ENCODE results near the gene VWA3B. TPM values are rescaled to one million over a fixed set of nuclear protein-coding genes. Genes with fewer than 3 reads are reported as not detected.

Gene VWA3B
- not detected in 2 replicates for total RNA-seq

GRCh38 chr2:98086491-98087446, at the start of gene VWA3B:
TSS of gene VWA3B (plus strand) at chr2:98087167. CDS start at chr2:98093093, 5,926 bp downstream.
- ChIA-PET POLR2A (interaction anchor here (0.9 to 2.1 kb wide), 6 partner anchors 59 to 175 kb away, joined by 3 to 7 read pairs (median 4); no protein-coding TSS in a partner anchor), CTCF (interaction anchor here (0.6 to 2.0 kb wide), 4 partner anchors 19 to 1229 kb away, joined by 3 to 7 read pairs (median 3); partner anchors contain the start of gene ANKRD39)
- Mint-ChIP-seq H3K4me3 (peak within 1 kb of the TSS; percentile 89), H3K9me3 (no peaks in the 10 kb centered on the region), H3K27me3 (no peaks in the 10 kb centered on the region), H3K27ac (peak within 1 kb of the TSS; percentile 81), H3K4me1 (peaks cover 49% of the 10 kb centered on the region), H3K36me3 (ENCODE audit: low read depth) (no peaks in the 10 kb centered on the region)
- no peak for TF ChIP-seq CTCF (IDR thresholded peaks at IDR 0.05)
- intact Hi-C loops (cut with micrococcal nuclease), result loop anchor here (1.0 to 5.0 kb wide), 7 partner anchors 48 to 1056 kb away; partner anchors contain the start of gene C2orf15
- ATAC-seq (ENCODE audit: low read depth), result peak; percentile 93
- peak; percentile 83 for DNase-seq

GRCh38 chr2:98037206-98037605, 49.8 kb upstream of the VWA3B start:
- no peaks in the 10 kb centered on the region for H3K27me3 Mint-ChIP-seq
- CTCF ChIA-PET, result interaction anchor here (1.0 kb wide), 1 partner anchor 9 kb away, joined by 5 read pairs; no protein-coding TSS in a partner anchor

GRCh38 chr2:98037666-98038336, 49.2 kb upstream of the VWA3B start:
- Mint-ChIP-seq H3K36me3 (ENCODE audit: low read depth) (peaks cover 1% of the 10 kb centered on the region), H3K27ac (no peak overlapping the region), H3K27me3 (no peaks in the 10 kb centered on the region), H3K9me3 (peaks cover 2% of the 10 kb centered on the region), H3K4me3 (no peak overlapping the region), H3K4me1 (peaks cover 19% of the 10 kb centered on the region)
- TF ChIP-seq CTCF (IDR thresholded peaks at IDR 0.05), result no peak
- ATAC-seq (ENCODE audit: low read depth) (no peak), DNase-seq (no peak)
- intact Hi-C loops (cut with micrococcal nuclease), result no loop called here
- ChIA-PET CTCF (no interaction called here), POLR2A (interaction anchor here (0.5 to 0.6 kb wide), 2 partner anchors 44 to 106 kb away, joined by 4 to 5 read pairs; no protein-coding TSS in a partner anchor)

More at GRCh38 chr2:98037206-98037605, 49.8 kb upstream of the VWA3B start:
- H3K9me3 Mint-ChIP-seq, result no peaks in the 10 kb centered on the region
- H3K27ac Mint-ChIP-seq, result no peak overlapping the region
- DNase-seq (no peak), ATAC-seq (ENCODE audit: low read depth) (no peak)
- no peak for TF ChIP-seq CTCF (IDR thresholded peaks at IDR 0.05)
- intact Hi-C loops (cut with micrococcal nuclease), result no loop called here
- no peaks in the 10 kb centered on the region for H3K36me3 Mint-ChIP-seq (ENCODE audit: low read depth)
- peaks cover 19% of the 10 kb centered on the region for H3K4me1 Mint-ChIP-seq
- POLR2A ChIA-PET, result interaction anchor here (0.5 to 1.3 kb wide), 2 partner anchors 25 to 45 kb away, joined by 3 to 5 read pairs; no protein-coding TSS in a partner anchor
- no peak overlapping the region for H3K4me3 Mint-ChIP-seq

GRCh38 chr2:98039085-98039756, 47.7 kb upstream of the VWA3B start:
- H3K4me3 Mint-ChIP-seq, result no peak overlapping the region
- peaks cover 1% of the 10 kb centered on the region for H3K36me3 Mint-ChIP-seq (ENCODE audit: low read depth)
- H3K27ac Mint-ChIP-seq, result peak overlapping the region; percentile 41
- H3K9me3 Mint-ChIP-seq, result peaks cover 13% of the 10 kb centered on the region
- intact Hi-C loops (cut with micrococcal nuclease), result loop anchor here (1.0 kb wide), 1 partner anchor 12 kb away; no protein-coding TSS in a partner anchor
- peaks cover 19% of the 10 kb centered on the region for H3K4me1 Mint-ChIP-seq
- ATAC-seq (ENCODE audit: low read depth) (peak; percentile 34), DNase-seq (no peak)
- ChIA-PET POLR2A (interaction anchor here (1.3 kb wide), 1 partner anchor 12 kb away, joined by 3 read pairs; no protein-coding TSS in a partner anchor), CTCF (no interaction called here)
- no peak for TF ChIP-seq CTCF (IDR thresholded peaks at IDR 0.05)
- H3K27me3 Mint-ChIP-seq, result no peaks in the 10 kb centered on the region

All from activated B cell treated with CpG ODN at 0.5 μM for 24 hours (primary cell).